ENCODE results near the gene RAB12.

- TF ChIP-seq, protein P1, sequence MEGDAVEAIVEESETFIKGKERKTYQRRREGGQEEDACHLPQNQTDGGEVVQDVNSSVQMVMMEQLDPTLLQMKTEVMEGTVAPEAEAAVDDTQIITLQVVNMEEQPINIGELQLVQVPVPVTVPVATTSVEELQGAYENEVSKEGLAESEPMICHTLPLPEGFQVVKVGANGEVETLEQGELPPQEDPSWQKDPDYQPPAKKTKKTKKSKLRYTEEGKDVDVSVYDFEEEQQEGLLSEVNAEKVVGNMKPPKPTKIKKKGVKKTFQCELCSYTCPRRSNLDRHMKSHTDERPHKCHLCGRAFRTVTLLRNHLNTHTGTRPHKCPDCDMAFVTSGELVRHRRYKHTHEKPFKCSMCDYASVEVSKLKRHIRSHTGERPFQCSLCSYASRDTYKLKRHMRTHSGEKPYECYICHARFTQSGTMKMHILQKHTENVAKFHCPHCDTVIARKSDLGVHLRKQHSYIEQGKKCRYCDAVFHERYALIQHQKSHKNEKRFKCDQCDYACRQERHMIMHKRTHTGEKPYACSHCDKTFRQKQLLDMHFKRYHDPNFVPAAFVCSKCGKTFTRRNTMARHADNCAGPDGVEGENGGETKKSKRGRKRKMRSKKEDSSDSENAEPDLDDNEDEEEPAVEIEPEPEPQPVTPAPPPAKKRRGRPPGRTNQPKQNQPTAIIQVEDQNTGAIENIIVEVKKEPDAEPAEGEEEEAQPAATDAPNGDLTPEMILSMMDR (IDR thresholded peaks at IDR 0.05): no peak
- no peak for TF ChIP-seq POLR2A (IDR thresholded peaks at IDR 0.05)
Measured at GRCh38 chr18:8639762-8640161, 30.5 kb downstream of the RAB12 start.

Measured in esophagus squamous epithelium (tissue), 4 donors.